ENCODE data around the gene PGBD4.

Gene PGBD4

DNA sequence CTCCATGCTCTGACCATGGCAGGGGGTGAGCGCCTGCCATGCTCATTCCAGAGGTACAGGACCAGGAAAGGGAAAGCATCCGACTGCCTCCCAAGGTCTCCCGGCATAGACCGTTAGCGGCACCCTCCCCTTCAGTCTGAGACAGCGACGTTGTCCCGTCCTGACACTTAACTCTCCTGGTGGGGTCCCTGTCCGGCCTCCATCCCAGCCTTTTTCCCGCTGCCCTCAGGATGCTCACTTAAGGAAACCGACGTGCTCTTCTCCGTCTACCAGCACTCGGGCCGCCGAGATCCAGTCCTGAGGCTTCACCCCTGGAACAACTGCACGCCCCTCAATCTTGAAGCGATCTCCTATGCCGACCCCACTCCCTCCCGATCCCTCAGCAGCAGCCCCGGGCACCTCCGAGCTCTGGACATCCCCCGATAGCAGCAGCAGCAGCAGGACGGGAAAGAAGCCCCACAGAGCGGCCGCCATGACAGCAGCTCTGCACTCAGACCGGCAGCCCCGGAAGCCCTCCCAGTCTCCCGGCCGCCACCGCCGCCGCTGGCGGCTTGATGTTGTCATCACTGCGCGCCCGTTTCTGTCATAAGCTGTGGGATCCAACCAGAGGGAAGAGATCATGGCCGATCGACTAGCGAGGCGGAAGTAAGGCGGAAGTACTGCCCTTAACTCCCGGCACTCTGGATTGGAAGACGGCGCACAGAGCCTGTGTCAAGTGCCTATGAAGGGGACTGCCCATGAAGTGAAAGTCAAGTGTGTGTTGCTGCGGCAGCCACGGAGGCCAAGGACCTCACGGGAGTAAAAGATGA lies at the start of gene PGBD4, which contains the start of gene EMC7:
PGBD4 (plus strand) TSS at position 718 of the 809 bp plus-strand sequence. CDS start 449 bp downstream, outside the sequence.
EMC7 (minus strand) TSS at position 497 of the 809 bp plus-strand sequence; CDS start at position 474, 23 bp downstream.
- peak within 1 kb of the TSS; percentile 99 for H3K4me3 ChIP-seq (ENCODE audit: low read depth, low read length)
- peak; percentile 99 for DNase-seq (ENCODE audit: low read depth)

DNA sequence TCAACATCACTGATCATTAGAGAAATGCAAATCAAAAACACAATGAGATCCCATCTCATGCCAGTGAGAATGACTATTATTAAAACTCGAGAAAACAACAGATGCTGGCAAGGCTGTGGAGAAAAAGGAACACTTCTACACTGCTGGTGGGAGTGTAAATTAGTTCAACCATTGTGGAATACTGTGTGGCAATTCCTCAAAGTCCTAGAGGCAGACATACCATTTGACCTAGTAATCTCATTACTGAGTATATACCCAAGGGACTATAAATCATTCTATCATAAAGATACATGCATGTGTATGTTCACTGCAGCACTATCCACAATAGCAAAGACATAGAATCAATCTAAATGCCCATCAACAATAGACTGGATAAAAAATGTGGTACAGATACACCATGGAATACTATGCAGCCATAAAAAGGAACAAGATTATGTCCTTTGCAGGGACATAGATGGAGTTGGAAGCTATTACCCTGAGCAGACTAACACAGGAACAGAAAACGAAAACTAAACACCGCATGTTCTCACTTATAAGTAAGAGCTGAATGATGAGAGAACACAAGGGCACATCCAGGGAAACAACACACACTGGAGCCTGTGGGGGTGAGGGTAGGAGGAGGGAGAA lies 47.7 kb upstream of the PGBD4 start:
- H3K4me3 ChIP-seq (ENCODE audit: low read depth, low read length): no peak overlapping the region
- DNase-seq (ENCODE audit: low read depth): no peak

DNA sequence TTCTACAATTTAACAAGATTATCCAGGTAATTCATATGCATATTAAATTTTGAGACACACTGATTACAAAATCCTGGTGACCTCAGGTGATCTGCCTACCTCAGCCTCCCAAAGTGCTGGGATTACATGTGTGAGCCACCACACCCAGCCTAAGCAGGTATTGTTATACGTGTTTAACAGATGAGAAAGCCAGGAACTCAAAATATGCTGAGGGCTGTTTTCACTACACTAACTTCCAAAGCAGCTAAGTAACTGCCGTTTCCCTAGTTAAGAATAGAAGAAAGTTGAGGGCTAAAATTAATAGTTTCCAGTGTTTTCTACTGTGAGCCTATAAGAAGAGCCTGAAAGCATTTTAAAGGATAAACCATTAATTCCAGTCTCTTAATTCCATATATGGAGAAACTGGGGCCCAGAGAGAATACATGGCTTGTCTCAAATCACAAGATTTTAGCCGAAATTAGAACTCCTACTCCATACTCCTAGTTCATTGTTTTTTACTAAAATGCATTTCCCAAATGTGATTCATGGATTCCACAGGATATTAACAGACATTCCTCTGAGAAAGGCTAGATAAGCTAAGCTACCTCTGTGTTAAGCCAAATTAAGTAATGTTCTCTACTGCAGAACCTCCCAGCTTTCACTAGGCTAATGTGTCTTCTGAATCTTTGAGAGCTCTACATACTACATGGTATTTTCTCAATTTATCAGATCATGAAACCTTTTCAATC lies 45.9 kb upstream of the PGBD4 start:
- no peak overlapping the region for H3K4me3 ChIP-seq (ENCODE audit: low read depth, low read length)
- DNase-seq (ENCODE audit: low read depth): no peak

- no peak overlapping the region for H3K4me3 ChIP-seq (ENCODE audit: low read depth, low read length)
- no peak for DNase-seq (ENCODE audit: low read depth)
Observed at GRCh38 chr15:34056911-34057310, 45.0 kb upstream of the PGBD4 start.

- no peak overlapping the region for H3K4me3 ChIP-seq (ENCODE audit: low read depth, low read length)
- DNase-seq (ENCODE audit: low read depth): no peak
Observed at GRCh38 chr15:34059476-34059875, 42.4 kb upstream of the PGBD4 start.

DNA sequence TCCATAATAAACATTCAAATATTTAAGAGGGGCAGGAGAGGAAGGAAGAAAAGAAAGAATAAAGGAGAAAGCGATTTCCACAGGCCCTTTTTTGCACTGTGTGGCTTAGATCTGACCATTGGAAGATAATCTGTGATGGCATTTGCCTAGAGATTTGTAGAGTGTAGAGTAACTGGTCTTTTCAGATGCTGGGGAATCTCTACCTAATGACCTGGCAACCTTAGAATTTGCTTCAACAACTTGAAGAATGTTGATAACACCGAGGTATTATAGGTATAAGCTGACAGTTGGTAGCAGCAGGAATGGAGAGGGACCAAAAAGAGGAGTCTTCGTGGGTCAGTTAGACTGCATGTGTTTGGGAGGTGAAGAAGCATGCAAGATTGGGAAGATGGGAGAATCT lies 41.9 kb upstream of the PGBD4 start:
- no peak for DNase-seq (ENCODE audit: low read depth)
- no peak overlapping the region for H3K4me3 ChIP-seq (ENCODE audit: low read depth, low read length)

DNA sequence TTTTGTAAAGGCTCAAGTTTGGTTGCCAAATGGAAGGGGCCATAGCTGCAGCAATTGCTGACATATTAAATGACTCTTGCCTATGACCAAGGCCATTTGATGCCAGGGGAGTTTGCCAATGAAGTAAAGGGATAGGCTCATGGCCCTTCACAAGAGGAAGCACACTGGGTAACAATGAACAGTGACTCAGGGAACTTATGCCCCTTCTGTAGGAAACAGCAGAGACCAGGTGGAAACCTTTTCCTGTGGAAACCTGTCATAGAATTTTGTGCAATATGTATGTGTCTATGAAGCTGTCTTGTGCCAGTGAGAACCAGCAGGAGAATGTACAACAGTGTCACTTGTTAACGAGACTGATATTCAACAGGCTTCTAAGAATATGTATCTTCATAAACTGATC lies 37.4 kb upstream of the PGBD4 start:
- H3K4me3 ChIP-seq (ENCODE audit: low read depth, low read length): no peak overlapping the region
- no peak for DNase-seq (ENCODE audit: low read depth)

DNA sequence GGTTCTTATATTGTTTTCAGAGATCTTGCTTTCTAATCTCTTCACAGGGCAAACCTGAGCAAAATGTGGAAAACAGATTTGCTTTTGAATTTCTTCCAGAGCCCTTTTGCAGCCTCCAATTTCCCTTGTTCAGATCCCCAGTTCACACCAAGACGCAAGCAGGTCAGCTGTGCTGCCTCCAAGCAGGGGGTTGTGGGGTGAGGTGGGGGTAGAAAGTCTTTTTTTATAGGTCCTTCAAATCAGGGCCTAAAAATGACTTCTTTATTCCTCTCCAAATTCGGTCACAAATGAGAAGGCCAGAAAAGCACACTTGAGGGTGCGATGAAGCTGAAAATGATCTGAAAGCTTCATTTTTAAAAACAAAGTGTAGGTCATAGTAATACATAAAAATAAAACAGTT lies 36.6 kb upstream of the PGBD4 start:
- no peak for DNase-seq (ENCODE audit: low read depth)
- no peak overlapping the region for H3K4me3 ChIP-seq (ENCODE audit: low read depth, low read length)

- no peak for DNase-seq (ENCODE audit: low read depth)
- no peak overlapping the region for H3K4me3 ChIP-seq (ENCODE audit: low read depth, low read length)
Observed at GRCh38 chr15:34065941-34066340, 35.9 kb upstream of the PGBD4 start.

- no peak for DNase-seq (ENCODE audit: low read depth)
- no peak overlapping the region for H3K4me3 ChIP-seq (ENCODE audit: low read depth, low read length)
Observed at GRCh38 chr15:34070003-34070402, 31.9 kb upstream of the PGBD4 start.

DNA sequence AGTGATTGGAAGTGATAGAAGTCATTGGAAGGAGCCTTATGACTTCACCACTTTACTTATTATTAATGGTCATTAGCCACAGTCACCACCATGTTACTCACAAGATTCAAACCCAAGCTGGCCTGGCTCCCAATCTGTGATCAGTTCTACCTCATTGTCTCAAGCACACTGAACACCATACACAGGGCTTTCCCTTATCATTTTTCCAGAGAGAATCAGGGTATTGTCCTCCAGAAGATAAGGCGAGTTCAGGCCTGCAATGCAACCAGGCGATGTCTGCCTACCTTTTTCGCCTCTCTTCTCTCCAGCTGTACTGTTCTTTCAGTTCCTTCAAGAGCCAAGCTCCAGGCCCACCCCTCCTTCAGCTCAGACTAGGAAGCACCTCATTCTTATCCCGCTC lies 25.1 kb upstream of the PGBD4 start:
- no peak for DNase-seq (ENCODE audit: low read depth)

GRCh38 chr15:34078900-34079299 lies 23.0 kb upstream of the PGBD4 start:
- no peak overlapping the region for H3K4me3 ChIP-seq (ENCODE audit: low read depth, low read length)
- no peak for DNase-seq (ENCODE audit: low read depth)

More for the DNA sequence above, 25.1 kb upstream of the PGBD4 start:
- H3K4me3 ChIP-seq (ENCODE audit: low read depth, low read length): no peak overlapping the region

DNA sequence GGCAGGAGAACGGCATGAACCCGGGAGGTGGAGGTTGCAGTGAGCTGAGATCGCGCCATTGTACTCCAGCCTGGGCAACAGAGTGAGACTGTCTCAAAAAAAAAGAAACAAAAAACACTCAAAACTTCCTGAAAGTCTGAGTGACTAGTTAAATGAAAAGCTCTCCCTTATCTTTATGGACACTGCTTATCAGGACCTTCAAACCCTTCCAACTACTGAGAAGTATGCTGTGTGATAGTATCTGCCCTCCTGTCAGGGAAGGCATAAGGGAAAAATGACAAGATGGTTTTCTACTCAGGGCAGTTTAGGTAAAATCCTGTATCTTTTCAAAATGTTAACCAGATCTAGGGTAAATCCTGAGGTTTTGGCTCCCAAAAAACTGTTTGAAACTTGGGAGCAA lies 22.0 kb upstream of the PGBD4 start:
- H3K4me3 ChIP-seq (ENCODE audit: low read depth, low read length): no peak overlapping the region
- DNase-seq (ENCODE audit: low read depth): no peak

DNA sequence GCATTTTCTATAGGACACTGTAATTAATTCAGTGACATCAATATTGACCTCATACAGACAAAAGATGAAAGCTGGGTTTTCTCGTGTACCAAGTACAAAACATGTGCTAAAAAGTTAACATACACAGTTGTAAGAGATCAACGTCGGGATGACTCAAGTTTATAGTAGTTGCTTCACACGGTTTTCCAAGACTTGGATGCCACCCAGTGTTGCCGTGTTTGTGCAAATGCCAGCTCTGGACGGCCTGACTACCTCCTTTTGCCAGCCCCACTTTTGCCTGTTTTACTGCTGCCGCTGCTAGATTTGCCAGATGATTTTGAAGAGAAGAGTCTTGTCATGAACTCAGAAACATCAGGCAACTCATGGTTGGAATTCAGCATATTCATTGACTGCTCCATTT lies 17.8 kb upstream of the PGBD4 start:
- no peak for DNase-seq (ENCODE audit: low read depth)
- no peak overlapping the region for H3K4me3 ChIP-seq (ENCODE audit: low read depth, low read length)

DNA sequence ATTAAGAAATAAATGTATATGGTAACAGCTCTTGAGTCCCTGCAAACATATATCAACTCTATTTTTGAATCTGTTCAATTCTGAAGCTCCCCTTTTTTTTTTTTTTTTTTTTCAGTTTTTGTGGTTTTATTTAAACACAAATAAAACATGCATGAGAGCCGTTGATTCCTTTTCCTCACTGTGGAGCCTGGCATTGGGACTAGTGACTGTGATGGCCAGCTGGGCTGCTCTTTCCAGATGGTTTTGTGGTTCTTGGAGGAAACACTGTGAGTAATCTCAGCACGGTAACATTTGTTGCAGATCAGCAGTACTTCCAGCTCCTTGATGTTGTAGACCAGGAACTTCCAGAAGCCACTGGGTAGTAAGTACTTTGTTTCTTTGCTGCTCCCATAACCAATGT lies 16.1 kb upstream of the PGBD4 start:
- DNase-seq (ENCODE audit: low read depth): no peak
- no peak overlapping the region for H3K4me3 ChIP-seq (ENCODE audit: low read depth, low read length)

GRCh38 chr15:34099914-34100313 lies 2.0 kb upstream of the PGBD4 start:
- no peak overlapping the region for H3K4me3 ChIP-seq (ENCODE audit: low read depth, low read length)
- no peak for DNase-seq (ENCODE audit: low read depth)

GRCh38 chr15:34102175-34102925 lies 467 bp downstream of the PGBD4 start:
- peak overlapping the region; percentile 99 for H3K4me3 ChIP-seq (ENCODE audit: low read depth, low read length)
- DNase-seq (ENCODE audit: low read depth): no peak

- DNase-seq (ENCODE audit: low read depth): no peak
- H3K4me3 ChIP-seq (ENCODE audit: low read depth, low read length): no peak overlapping the region
Observed at GRCh38 chr15:34106423-34106822, 4.5 kb downstream of the PGBD4 start.

DNA sequence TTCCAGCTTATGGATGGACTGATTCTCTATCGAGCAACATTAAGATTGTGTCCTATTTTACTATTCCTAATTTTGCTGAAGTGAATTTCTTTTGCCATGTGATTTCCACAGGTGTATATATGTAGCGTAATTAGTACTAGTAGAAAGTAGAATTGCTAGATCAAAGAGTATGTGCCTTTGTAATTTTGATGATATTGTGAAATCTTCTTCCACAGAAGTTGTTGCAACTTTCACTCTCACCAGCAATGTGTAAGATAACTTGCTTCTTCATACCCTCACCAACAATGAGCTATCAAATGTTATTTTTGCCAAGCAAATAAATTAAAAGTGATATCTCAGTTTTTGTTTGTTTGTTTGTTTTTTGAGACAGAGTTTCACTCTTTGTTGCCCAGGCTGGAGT lies 5.4 kb downstream of the PGBD4 start:
- no peak overlapping the region for H3K4me3 ChIP-seq (ENCODE audit: low read depth, low read length)
- DNase-seq (ENCODE audit: low read depth): no peak

All from skeletal muscle cell (primary cell).